Prostate gland (tissue), 2 donors: ENCODE results near the gene KL.

Experiments used
- CTCF ChIP-seq, 4 experiments: fragments of 200-600 bp in 2 of 4; fragments of 450-650 bp in 2 of 4; sonication (generic) in 2 of 4; IDR thresholded peaks; 1 replicate in 3 of 4; 2 replicates in 1 of 4; pipeline ENCODE4 v1.5.1; 2016 to 2019; ENCODE audit warnings: antibody characterized with exemption in 4 of 4, mild to moderate bottlenecking in 2 of 4, moderate library complexity in 2 of 4
- POLR2A ChIP-seq: fragments of 450-650 bp; IDR thresholded peaks from one replicate; pipeline ENCODE4 v1.6.1; 2016; ENCODE audit warnings: antibody characterized with exemption, mild to moderate bottlenecking
- POLR2AphosphoS5 ChIP-seq: sonication (generic); formaldehyde crosslinking; IDR thresholded peaks from one replicate; pipeline ENCODE4 v1.6.1; 2017; ENCODE audit warnings: antibody characterized with exemption

- TF ChIP-seq CTCF (IDR thresholded peaks at IDR 0.05) (no peak), POLR2A (no peak), POLR2AphosphoS5 (no peak)
Observed at GRCh38 chr13:33079960-33080359, 63.7 kb downstream of the KL start.
